GM12864 (cell line): ENCODE measurements around the gene ABHD14A.

Experiments used
- DNase-seq: peaks from one replicate; pipeline ENCODE4 v3.0.0-alpha.2; 2011; ENCODE audit warnings: low read depth
- H3K4me3 ChIP-seq: 2 replicates; pipeline ENCODE4 v1.5.1; 2011; ENCODE audit warnings: mild to moderate bottlenecking, low read depth, low read length, control low read depth
- CTCF ChIP-seq: IDR thresholded peaks from 2 replicates; pipeline ENCODE4 v1.5.1; 2011; ENCODE audit warnings: low read depth, mild to moderate bottlenecking, moderate library complexity, low read length, control low read depth, inconsistent platforms; ENCODE audit errors: missing control alignments

The ABHD14A gene

GRCh38 chr3:51960386-51960785 lies 14.5 kb upstream of the ABHD14A start:
- no peak for TF ChIP-seq CTCF
- DNase-seq: no peak
- H3K4me3 ChIP-seq: no peak overlapping the region

- no peak for DNase-seq
- no peak for TF ChIP-seq CTCF
- H3K4me3 ChIP-seq: no peak overlapping the region
Observed at GRCh38 chr3:51961011-51961410, 13.9 kb upstream of the ABHD14A start.

- TF ChIP-seq CTCF: no peak
- no peak for DNase-seq
- no peak overlapping the region for H3K4me3 ChIP-seq
Observed at GRCh38 chr3:51961602-51962569, 13.0 kb upstream of the ABHD14A start.

GRCh38 chr3:51962854-51963530 lies 11.9 kb upstream of the ABHD14A start:
- H3K4me3 ChIP-seq: no peak overlapping the region
- no peak for TF ChIP-seq CTCF
- DNase-seq: no peak

- TF ChIP-seq CTCF: no peak
- DNase-seq: no peak
- no peak overlapping the region for H3K4me3 ChIP-seq
Observed at GRCh38 chr3:51963951-51964451, 10.9 kb upstream of the ABHD14A start.

GRCh38 chr3:51964521-51964920 lies 10.3 kb upstream of the ABHD14A start:
- no peak for TF ChIP-seq CTCF
- no peak overlapping the region for H3K4me3 ChIP-seq
- DNase-seq: no peak
